ENCODE data around the gene C5orf34. TPM values are rescaled to one million over a fixed set of nuclear protein-coding genes. Genes with fewer than 3 reads are reported as not detected.
"Not testable (repeated sequence)": the region's sequence is repeated elsewhere in the genome, so short reads cannot be mapped to it uniquely, and the experiment has no call there.

The C5orf34 gene
- 1 to 10 TPM; 4.2 to 7.6 (median 6.2) TPM for polyA plus RNA-seq (ENCODE audit: insufficient read length in 4 of 4)

- peak; percentile 84 to 94 (median 88) for DNase-seq (ENCODE audit: low read depth in 4 of 4, low spot score in 2 of 4)
Observed at GRCh38 chr5:43514816-43515677, at the start of gene C5orf34. Gene C5orf34, minus strand, starts transcription at chr5:43515148. Its CDS starts 5,809 bp downstream, at chr5:43509339.

GRCh38 chr5:43564289-43564850, 49.4 kb upstream of the C5orf34 start:
- no peak for DNase-seq (ENCODE audit: low read depth in 4 of 4, low spot score in 2 of 4)

DNA sequence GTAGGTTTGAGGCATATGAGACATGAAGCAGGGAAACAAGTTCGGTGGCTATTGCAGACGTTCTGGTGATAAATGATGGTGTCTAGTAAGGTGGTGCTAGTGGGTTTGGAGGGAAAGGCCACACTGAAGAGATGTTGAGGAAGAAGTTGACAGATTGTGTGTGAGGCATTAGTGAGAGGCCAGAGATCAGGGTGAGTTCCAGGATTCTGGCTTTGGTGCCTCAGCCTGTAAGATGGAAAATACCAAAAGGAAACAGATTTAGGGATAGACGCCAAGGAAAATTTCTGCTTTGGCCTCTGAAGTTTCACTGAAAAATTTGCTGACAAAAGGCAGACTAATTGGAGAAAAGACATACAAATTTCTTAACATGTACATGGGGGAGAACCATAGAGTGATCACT, 48.4 kb upstream of the C5orf34 start:
- peak in 1 of 4 donors; percentile 21 for DNase-seq (ENCODE audit: low read depth in 4 of 4, low spot score in 2 of 4)

DNA sequence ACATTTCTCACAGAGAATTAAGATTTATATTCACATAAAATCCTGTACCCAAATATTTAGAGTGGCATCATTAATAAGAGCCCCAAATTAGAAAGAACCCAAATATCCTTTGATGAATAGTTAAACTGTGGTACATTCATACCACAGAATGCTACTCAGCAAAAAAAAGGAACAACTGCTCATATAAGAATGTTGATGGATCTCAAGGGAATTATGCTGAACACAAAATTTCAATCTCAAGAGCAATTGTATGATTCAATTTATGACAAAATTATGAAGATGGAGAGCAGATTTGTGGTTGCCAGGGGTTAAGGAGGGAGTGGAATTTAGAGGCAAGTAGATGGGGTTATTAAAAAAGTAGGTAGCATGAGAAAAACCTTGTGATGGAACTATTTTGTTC, 46.4 kb upstream of the C5orf34 start:
- no peak for DNase-seq (ENCODE audit: low read depth in 4 of 4, low spot score in 2 of 4)

DNA sequence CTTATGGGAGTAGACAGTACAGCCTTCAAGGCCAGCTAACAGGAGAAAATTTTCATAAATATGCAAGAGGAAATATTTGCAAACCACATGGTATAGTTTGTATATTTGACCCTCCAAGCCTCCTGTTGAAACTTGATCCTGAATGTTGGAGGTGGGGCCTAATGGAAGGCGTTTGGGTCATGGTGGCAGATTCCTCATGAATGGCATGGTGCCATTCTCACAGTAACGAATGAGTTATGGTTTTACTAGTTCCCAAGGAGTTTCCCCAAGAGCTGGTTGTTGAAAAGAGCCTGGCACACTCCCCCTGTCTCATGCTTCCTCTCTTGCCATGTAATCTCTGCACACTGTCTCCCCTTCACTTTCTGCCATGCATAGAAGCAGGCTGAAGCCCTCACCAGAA, 45.2 kb upstream of the C5orf34 start:
- DNase-seq (ENCODE audit: low read depth in 4 of 4, low spot score in 2 of 4) = no peak

DNA sequence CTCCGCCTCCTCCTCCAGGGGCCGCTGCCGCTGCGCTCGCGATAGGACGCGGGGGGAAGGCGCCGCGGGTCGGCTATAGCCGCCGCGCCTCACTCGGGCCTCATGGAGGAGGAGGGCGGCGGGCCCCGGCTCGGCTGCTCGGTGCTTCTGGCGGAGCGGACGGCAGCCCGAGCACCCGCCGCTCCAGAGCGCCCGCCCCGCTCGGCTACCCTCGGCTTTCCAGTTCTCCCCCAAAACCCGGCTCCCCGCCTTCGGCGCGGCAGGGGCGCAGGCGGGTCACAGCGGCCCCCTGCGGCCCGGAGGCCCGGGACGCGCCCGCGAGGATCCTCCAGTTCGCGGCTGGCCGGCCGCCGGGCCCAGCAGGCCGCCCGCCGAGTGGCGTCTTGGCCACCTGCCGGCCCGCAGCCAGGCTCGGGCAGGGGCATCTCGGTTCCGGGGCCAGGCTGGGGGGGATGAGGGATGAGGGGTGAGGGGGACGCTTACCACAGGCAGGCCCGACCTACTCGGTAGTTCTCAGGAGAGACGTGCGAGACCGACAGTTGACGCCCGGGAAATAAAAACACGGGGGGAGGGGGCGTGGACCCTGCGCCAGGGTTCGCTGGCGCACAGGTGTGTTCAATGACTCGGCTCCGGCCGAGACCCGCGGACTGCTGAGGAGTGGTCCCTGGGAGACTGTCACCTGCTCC, 42.1 kb upstream of the C5orf34 start, which contains the start of gene PAIP1:
TSS of gene PAIP1 (minus strand) at position 221 of the 686 bp plus-strand sequence. CDS start 231 bp downstream, outside the sequence.
- DNase-seq (ENCODE audit: low read depth in 4 of 4, low spot score in 2 of 4) = peak; percentile 60 to 72 (median 66)

- DNase-seq (ENCODE audit: low read depth in 4 of 4, low spot score in 2 of 4) = not testable (repeated sequence)
Observed at GRCh38 chr5:43556607-43556856, 41.6 kb upstream of the C5orf34 start.

- peak; percentile 48 to 75 (median 61) for DNase-seq (ENCODE audit: low read depth in 4 of 4, low spot score in 2 of 4)
Observed at GRCh38 chr5:43555895-43556606, 41.1 kb upstream of the C5orf34 start.

DNA sequence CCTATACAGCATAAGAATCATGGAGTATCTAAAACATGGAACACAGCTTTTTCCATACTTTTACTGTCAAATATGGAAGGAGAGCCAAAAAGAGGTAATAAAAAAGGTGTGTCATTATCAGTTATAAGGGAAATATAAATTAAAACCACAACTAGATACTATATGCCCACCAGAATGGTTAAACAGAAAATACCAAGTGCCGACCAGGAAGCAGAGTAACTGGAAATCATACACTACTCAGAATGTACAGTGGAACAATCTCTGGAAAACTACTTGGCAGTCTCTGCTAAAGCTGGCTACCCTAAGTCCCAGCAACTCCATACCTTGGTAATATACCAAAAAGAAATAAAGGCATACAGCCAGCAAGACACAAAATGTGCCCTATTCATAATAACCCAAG, 39.5 kb upstream of the C5orf34 start:
- DNase-seq (ENCODE audit: low read depth in 4 of 4, low spot score in 2 of 4) = no peak

- DNase-seq (ENCODE audit: low read depth in 4 of 4, low spot score in 2 of 4) = no peak
Observed at GRCh38 chr5:43553381-43553780, 38.4 kb upstream of the C5orf34 start.

DNA sequence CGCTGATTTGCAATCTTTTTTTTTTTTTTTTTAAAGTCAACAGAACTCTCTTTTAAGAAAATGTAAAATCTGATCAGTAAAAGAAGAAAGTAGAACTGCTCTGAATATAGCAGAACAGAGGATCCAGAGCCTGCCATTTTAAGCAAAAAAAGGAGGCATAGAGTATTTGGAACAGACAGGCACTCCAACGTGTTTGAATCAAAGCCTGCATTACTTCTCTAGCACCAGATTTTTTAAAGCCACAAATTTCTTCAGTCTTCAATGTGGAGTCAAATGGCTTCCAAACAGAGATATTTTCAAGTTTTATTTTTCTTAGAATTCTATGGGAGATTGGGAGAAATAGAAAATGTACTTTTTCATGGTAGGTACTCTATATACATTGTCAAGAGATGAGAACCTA, 36.8 kb upstream of the C5orf34 start:
- no peak for DNase-seq (ENCODE audit: low read depth in 4 of 4, low spot score in 2 of 4)

GRCh38 chr5:43549272-43549671, 34.3 kb upstream of the C5orf34 start:
- not testable (repeated sequence) for DNase-seq (ENCODE audit: low read depth in 4 of 4, low spot score in 2 of 4)

DNA sequence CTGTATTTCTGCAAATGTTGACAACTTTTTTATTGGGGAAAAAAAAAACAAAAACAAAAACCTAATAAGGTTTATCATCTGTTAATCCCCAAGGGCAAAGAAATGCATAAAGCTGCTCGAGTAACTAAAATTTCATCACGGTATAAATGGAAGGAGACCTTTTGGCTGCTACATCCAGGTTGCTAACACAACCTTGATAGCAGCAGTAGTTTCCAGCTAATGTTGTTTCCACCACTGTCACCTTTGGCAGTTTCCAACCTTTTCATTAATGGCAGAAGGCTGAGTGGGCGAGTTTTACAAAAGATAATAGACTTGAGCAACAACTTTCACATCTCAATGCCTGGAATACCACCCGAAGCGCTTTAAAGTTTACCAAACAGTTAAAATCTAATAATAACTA, 33.4 kb upstream of the C5orf34 start:
- DNase-seq (ENCODE audit: low read depth in 4 of 4, low spot score in 2 of 4) = no peak

- DNase-seq (ENCODE audit: low read depth in 4 of 4, low spot score in 2 of 4) = no peak
Observed at GRCh38 chr5:43547532-43547931, 32.6 kb upstream of the C5orf34 start.

DNA sequence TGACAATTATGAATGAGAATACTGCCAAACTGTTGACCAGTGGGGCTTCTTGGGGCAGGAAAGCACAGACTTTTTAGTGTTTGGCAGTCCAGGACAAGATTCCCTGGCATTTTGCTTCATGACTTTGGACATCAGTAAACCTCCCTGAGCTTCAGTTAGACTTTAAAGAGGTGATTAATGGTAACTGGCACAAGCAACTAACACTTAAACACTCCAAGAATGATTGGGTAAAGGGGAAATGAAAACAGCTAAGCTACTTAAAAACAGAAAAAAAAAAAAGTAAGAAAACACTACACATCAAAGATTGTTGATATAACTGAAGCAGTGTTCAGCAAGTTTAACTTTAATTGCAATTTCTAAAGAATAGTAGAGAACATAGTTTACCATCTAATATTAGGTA, 28.5 kb upstream of the C5orf34 start:
- DNase-seq (ENCODE audit: low read depth in 4 of 4, low spot score in 2 of 4) = no peak

- no peak for DNase-seq (ENCODE audit: low read depth in 4 of 4, low spot score in 2 of 4)
Observed at GRCh38 chr5:43540746-43541145, 25.8 kb upstream of the C5orf34 start.

GRCh38 chr5:43536972-43537371, 22.0 kb upstream of the C5orf34 start:
- no peak for DNase-seq (ENCODE audit: low read depth in 4 of 4, low spot score in 2 of 4)

- no peak for DNase-seq (ENCODE audit: low read depth in 4 of 4, low spot score in 2 of 4)
Observed at GRCh38 chr5:43533646-43534045, 18.7 kb upstream of the C5orf34 start.

GRCh38 chr5:43530648-43531047, 15.7 kb upstream of the C5orf34 start:
- no peak for DNase-seq (ENCODE audit: low read depth in 4 of 4, low spot score in 2 of 4)

DNA sequence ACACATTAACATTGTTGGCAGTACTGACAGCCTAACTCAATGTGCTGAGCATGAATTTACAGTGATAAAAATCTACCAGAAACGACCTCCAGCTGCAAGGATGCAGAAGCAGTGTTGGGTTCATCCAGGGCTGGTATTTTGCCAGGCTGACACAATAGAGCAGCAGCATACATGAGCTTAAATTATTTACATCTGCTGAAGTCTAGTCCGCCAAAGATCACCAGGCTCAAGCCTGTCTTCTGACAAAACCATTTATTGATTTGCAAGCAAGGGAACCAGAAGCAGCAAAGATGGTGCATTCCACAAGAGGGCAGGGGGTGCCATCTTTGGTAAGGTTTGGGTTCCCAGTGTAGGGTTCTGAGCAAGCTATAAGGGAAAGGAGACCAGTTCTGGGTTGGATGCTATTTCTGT, 8.7 kb upstream of the C5orf34 start:
- no peak for DNase-seq (ENCODE audit: low read depth in 4 of 4, low spot score in 2 of 4)

- no peak for DNase-seq (ENCODE audit: low read depth in 4 of 4, low spot score in 2 of 4)
Observed at GRCh38 chr5:43520615-43521014, 5.7 kb upstream of the C5orf34 start.
